ENCODE results near the gene SRXN1. TPM values are rescaled to one million over a fixed set of nuclear protein-coding genes. Genes with fewer than 3 reads are reported as not detected.
A peak's percentile ranks its signal among the peaks of the same experiment; 100 is the strongest.

Gene SRXN1
- total RNA-seq, 1 donor from 2014 or later: 55.3 TPM

DNA sequence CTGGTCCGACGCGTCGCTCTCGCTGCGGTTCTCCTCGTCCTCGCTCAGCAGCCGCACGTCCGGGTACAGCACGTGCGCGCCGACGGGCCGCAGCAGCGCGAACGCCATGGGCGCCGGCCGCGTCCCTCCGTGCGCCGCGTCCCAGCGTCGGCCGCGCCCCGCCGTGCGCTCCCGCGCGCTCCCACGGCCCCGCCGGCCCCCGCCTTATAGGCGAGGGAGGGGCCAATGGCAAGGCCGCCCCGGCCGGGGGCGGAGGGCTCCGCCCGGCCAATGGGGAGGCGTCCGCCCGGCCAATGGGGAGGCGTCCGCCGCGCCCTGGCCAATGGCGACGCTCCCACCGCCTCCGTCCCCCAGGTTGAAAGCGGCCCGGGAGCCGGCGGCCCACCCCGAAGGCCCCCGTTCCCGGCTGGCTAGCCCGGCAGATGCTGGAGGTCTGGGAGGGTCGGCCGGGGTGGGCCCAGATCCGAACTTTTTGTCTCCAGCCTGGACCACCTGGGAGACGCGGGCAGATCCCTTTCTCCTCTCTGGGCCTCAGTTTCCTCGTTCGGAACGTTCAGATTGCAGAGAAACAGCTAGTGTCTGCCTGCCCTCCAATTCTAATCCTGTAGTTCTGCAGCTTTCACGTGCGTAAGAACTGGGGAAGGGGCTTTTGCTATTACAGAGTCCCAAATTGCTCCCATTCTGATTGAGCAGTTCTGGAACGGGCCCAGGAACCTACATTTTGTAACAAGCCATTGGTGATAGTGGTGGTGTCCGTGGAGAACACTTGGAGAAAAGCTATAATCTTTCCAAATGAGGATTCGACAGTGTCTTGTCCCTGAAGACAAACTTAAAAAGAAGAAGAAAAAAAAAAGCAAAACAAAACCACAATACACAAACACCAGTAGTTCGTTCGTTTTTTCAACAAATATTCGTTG lies 42.6 kb downstream of the SRXN1 start, which contains the start of gene TCF15:
TCF15 (minus strand) TSS at position 180 of the 917 bp plus-strand sequence; CDS start at position 108, 72 bp downstream.
- DNase-seq: peak; percentile 71
- peaks cover 21% of the 10 kb centered on the region for H3K27me3 ChIP-seq (ENCODE audit: low read depth)
- TF ChIP-seq, protein P1, sequence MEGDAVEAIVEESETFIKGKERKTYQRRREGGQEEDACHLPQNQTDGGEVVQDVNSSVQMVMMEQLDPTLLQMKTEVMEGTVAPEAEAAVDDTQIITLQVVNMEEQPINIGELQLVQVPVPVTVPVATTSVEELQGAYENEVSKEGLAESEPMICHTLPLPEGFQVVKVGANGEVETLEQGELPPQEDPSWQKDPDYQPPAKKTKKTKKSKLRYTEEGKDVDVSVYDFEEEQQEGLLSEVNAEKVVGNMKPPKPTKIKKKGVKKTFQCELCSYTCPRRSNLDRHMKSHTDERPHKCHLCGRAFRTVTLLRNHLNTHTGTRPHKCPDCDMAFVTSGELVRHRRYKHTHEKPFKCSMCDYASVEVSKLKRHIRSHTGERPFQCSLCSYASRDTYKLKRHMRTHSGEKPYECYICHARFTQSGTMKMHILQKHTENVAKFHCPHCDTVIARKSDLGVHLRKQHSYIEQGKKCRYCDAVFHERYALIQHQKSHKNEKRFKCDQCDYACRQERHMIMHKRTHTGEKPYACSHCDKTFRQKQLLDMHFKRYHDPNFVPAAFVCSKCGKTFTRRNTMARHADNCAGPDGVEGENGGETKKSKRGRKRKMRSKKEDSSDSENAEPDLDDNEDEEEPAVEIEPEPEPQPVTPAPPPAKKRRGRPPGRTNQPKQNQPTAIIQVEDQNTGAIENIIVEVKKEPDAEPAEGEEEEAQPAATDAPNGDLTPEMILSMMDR (IDR thresholded peaks at IDR 0.05; ENCODE audit: borderline replicate concordance): no peak
- no peaks in the 10 kb centered on the region for H3K9me3 ChIP-seq (replicated peaks)
- peaks cover 5% of the 10 kb centered on the region for H3K36me3 ChIP-seq
- peak within 1 kb of the TSS; percentile 80 for H3K4me3 ChIP-seq
- peak within 1 kb of the TSS; percentile 94 for H3K27ac ChIP-seq (replicated peaks)
- H3K4me1 ChIP-seq: peaks cover 64% of the 10 kb centered on the region
- intact Hi-C loops (cut with micrococcal nuclease): loop anchor here (5.0 kb wide), 1 partner anchor 48 kb away; no protein-coding TSS in a partner anchor

DNA sequence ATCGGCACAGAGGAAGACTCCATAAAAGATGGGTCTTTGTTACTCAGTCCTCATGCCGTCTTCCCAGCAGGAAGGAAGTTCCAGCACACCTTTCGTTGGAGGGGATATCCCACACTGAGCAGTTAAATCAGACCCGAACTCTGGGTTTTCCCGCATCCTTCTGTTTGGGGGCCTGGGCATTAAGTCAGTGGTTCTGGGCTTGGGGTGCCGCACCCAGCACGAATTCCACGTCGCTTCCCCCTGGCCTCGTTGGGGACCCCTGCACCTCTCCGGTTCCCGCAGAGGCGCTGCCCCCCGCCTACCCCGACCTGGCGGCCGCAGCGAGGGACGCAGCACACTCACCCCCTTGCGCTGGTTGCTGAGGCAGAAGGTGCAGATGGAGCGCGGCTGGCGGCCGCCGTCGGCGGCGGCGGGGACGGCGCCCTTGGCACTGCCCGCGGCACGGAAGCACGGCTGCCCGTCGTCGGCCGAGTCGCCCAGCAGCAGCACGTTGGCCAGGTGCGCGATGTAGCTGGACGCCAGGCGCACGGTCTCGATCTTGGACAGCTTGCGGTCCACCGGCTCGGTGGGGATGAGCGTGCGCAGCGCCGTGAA lies 43.5 kb downstream of the SRXN1 start:
- peaks cover 5% of the 10 kb centered on the region for H3K36me3 ChIP-seq
- H3K9me3 ChIP-seq (replicated peaks): no peaks in the 10 kb centered on the region
- peak overlapping the region; percentile 80 for H3K4me3 ChIP-seq
- peak overlapping the region; percentile 94 for H3K27ac ChIP-seq (replicated peaks)
- intact Hi-C loops (cut with micrococcal nuclease): no loop called here
- H3K27me3 ChIP-seq (ENCODE audit: low read depth): peaks cover 21% of the 10 kb centered on the region
- no peak for DNase-seq
- peaks cover 74% of the 10 kb centered on the region for H3K4me1 ChIP-seq
- TF ChIP-seq, protein P1 (IDR thresholded peaks at IDR 0.05; ENCODE audit: borderline replicate concordance): no peak

DNA sequence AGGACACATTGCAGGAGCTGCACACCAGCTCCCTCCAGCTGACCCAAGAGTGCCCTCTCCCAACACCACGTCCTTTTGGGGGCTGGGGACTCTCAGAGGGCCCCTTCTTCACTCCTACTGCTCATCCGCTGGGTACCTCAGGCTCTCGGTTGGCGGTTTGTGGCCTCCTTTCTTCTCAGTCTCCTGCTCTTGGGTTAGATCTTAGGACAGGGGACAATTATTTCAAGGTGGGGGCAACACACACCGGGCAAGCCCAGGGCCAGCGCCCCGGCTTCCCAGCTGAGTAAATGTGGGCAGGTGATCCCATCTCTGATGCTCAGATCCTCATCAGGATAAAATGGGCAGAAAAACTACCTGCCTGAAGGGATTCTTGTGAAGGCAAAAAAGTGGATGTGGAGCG lies 44.0 kb downstream of the SRXN1 start:
- peaks cover 78% of the 10 kb centered on the region for H3K4me1 ChIP-seq
- peak overlapping the region; percentile 94 for H3K27ac ChIP-seq (replicated peaks)
- peaks cover 21% of the 10 kb centered on the region for H3K27me3 ChIP-seq (ENCODE audit: low read depth)
- H3K4me3 ChIP-seq: peak overlapping the region; percentile 80
- H3K36me3 ChIP-seq: peaks cover 5% of the 10 kb centered on the region
- H3K9me3 ChIP-seq (replicated peaks): no peaks in the 10 kb centered on the region
- TF ChIP-seq, protein P1 (IDR thresholded peaks at IDR 0.05; ENCODE audit: borderline replicate concordance): no peak
- DNase-seq: no peak
- intact Hi-C loops (cut with micrococcal nuclease): no loop called here

DNA sequence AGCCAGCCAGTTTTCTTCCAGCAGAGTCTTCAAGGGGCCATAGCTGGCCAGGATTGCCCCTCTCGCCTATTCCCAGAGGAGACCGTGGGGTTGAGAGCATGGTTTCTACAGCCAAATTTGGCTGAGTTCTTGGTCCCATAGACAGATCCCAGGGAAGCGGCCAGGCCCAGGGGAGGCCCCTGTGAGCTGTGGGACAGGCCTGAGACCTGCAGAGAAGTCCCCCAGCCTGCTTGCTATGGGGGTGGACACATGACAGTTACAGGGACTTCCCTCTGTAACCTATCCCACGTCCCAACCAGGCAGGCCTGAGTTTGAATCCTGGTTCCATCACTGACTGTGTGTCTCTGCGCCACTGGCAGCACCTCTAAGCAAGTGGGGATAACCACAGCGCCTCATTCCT lies 45.5 kb downstream of the SRXN1 start:
- peak; percentile 53 for DNase-seq
- peaks cover 21% of the 10 kb centered on the region for H3K27me3 ChIP-seq (ENCODE audit: low read depth)
- intact Hi-C loops (cut with micrococcal nuclease): no loop called here
- peaks cover 5% of the 10 kb centered on the region for H3K36me3 ChIP-seq
- TF ChIP-seq, protein P1 (IDR thresholded peaks at IDR 0.05; ENCODE audit: borderline replicate concordance): no peak
- H3K4me1 ChIP-seq: peaks cover 93% of the 10 kb centered on the region
- H3K4me3 ChIP-seq: peak overlapping the region; percentile 80
- peak overlapping the region; percentile 94 for H3K27ac ChIP-seq (replicated peaks)
- no peaks in the 10 kb centered on the region for H3K9me3 ChIP-seq (replicated peaks)

DNA sequence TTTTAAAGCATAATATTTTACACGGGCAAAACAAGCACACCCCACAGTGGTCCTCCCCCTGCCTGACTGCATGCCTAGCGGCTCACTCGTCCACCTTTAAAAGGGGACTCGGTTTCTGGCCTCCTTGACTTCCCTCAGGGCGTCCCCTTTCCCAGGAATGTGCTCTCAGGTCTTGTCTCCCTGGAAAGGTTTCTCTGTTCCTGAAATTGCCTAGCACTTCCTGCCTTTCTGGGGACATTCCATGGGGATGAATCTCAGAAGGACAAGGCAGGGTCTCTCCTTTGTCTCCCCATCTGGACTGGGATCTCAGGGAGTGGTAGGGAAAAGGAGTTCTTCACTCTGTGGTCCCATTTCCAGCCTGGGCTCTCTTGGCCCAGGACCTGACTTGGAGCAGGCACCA lies 47.8 kb downstream of the SRXN1 start:
- intact Hi-C loops (cut with micrococcal nuclease): no loop called here
- Histone ChIP-seq H3K27me3 (ENCODE audit: low read depth) (peaks cover 11% of the 10 kb centered on the region), H3K4me3 (peak overlapping the region; percentile 80), H3K4me1 (peaks cover 96% of the 10 kb centered on the region), H3K9me3 (replicated peaks) (no peaks in the 10 kb centered on the region), H3K27ac (replicated peaks) (peak overlapping the region; percentile 94), H3K36me3 (peaks cover 5% of the 10 kb centered on the region)
- DNase-seq: no peak
- TF ChIP-seq, protein P1 (IDR thresholded peaks at IDR 0.05; ENCODE audit: borderline replicate concordance): no peak
